ENCODE data around the gene UBR4. TPM values are rescaled to one million over a fixed set of nuclear protein-coding genes. Genes with fewer than 3 reads are reported as not detected.

The UBR4 gene
- total and polyA plus RNA-seq, 2 experiments from 2014 or later, result 49.4 to 63.7 TPM

DNA sequence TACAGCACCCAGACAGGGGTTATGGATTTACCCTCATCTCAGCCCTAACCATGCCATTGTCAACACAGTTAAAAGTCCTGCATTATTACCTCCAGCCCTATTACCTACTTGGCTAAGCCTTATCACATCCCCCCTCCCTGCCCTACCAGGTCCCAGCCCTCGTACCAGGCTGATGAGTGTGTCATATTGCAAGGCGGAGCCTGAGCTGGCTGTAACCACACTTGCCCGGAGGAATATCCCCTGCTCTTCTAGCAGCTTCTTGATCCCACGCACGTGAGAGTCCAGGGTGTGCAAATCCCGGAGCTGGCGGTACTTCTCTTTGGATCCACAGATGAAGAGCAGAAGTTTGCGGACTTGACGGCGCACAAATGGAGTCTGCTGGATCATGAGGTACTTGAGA, 87.4 kb downstream of the UBR4 start:
- Histone ChIP-seq H3K36me3 (ENCODE audit: low read depth) (peaks cover 94% of the 10 kb centered on the region), H3K27me3 (replicated peaks; ENCODE audit: insufficient read depth) (no peaks in the 10 kb centered on the region), H3F3A (ENCODE audit: insufficient read depth) (peaks cover 3% of the 10 kb centered on the region; the same call in 1 of the 2 replicates), H3K4me3 (no peak overlapping the region), H3K9me3 (ENCODE audit: low read depth) (no peaks in the 10 kb centered on the region), H3K9me2 (ENCODE audit: insufficient read depth) (no peaks in the 10 kb centered on the region), H3K27ac (no peak overlapping the region), H4K20me1 (ENCODE audit: insufficient read depth) (no peaks in the 10 kb centered on the region), H3K9ac (no peak overlapping the region), H3K4me1 (ENCODE audit: insufficient read depth) (no peaks in the 10 kb centered on the region), H3K79me2 (ENCODE audit: insufficient read depth) (no peaks in the 10 kb centered on the region), H3K4me2 (ENCODE audit: unreplicated experiment) (no peak overlapping the region), H2AFZ (no peak overlapping the region)
- 95 to 96% methylated on average over 10 of the region's 10 CpGs for WGBS, 2 experiments (ENCODE audit: low coverage in 1 of 2, low lambda C conversion rate in 2 of 2, missing lambda C conversion rate in 2 of 2)
- DNase-seq, result no peak
- in situ Hi-C loops (cut with MboI), result no loop called here
- TF ChIP-seq EZH2phosphoT487 (IDR thresholded peaks at IDR 0.05; ENCODE audit: insufficient read depth, low read depth) (no peak), EZH2 (IDR thresholded peaks at IDR 0.05; ENCODE audit: insufficient read depth, poor library complexity, severe bottlenecking) (no peak)

DNA sequence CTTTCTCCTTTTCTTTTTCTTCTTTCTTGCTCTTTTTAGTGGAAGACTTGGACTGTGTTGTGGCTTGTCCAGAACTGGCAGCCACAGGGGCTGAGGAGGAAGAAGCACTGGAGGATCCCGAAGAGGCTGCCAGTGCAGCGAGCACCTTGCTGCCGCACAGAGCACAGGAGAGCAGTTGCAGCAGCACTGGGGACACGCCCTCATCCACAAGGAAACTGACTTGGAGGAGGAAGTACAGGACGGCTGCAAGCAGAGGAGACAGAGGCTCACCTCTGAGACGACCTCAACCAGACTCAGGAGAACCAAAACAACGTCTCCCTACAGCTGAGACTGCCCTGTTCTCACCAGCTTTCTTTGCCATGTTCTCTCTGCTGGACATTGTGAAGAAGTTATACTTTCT, 88.9 kb downstream of the UBR4 start:
- H2AFZ ChIP-seq, result no peak overlapping the region
- H3K4me1 ChIP-seq (ENCODE audit: insufficient read depth), result no peaks in the 10 kb centered on the region
- no peak overlapping the region for H3K27ac ChIP-seq
- no peaks in the 10 kb centered on the region for H3K9me3 ChIP-seq (ENCODE audit: low read depth)
- no peak overlapping the region for H3K4me2 ChIP-seq (ENCODE audit: unreplicated experiment)
- no peak overlapping the region for H3K9ac ChIP-seq
- H3K36me3 ChIP-seq (ENCODE audit: low read depth), result peaks cover 94% of the 10 kb centered on the region
- no peak overlapping the region for H3K4me3 ChIP-seq
- H3K9me2 ChIP-seq (ENCODE audit: insufficient read depth), result no peaks in the 10 kb centered on the region
- no peaks in the 10 kb centered on the region for H3K79me2 ChIP-seq (ENCODE audit: insufficient read depth)
- H3K27me3 ChIP-seq (replicated peaks; ENCODE audit: insufficient read depth), result no peaks in the 10 kb centered on the region
- no peaks in the 10 kb centered on the region for H4K20me1 ChIP-seq (ENCODE audit: insufficient read depth)
- in situ Hi-C loops (cut with MboI), result no loop called here
- DNase-seq, result no peak
- TF ChIP-seq EZH2phosphoT487 (IDR thresholded peaks at IDR 0.05; ENCODE audit: insufficient read depth, low read depth) (no peak), EZH2 (IDR thresholded peaks at IDR 0.05; ENCODE audit: insufficient read depth, poor library complexity, severe bottlenecking) (no peak)
- 84 to 87% methylated on average over 7 of the region's 7 CpGs for WGBS, 2 experiments (ENCODE audit: low coverage in 1 of 2, low lambda C conversion rate in 2 of 2, missing lambda C conversion rate in 2 of 2)
- H3F3A ChIP-seq (ENCODE audit: insufficient read depth), result peaks cover 3% of the 10 kb centered on the region; the same call in 1 of the 2 replicates

DNA sequence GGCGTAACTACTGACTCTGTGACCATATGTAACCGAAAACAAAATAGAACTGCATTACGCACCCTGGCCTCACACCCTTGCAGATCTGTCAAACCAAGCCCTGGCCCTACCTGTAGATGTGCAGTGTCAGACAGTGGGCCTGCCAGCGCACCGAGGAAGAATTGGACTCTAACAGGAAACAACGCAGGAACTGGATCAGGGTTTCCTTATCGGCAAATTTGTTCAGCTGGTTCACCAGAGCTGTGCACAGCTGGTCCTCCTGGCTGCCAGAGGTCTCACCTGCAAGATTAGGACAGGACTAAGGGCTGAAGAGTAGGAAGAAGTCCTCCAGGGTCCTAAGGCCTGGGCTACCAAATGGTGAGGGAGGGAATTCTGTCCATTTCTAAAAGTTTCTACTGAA, 90.0 kb downstream of the UBR4 start:
- no peak overlapping the region for H3K27ac ChIP-seq
- no peak overlapping the region for H3K9ac ChIP-seq
- no peaks in the 10 kb centered on the region for H4K20me1 ChIP-seq (ENCODE audit: insufficient read depth)
- H3K4me1 ChIP-seq (ENCODE audit: insufficient read depth), result no peaks in the 10 kb centered on the region
- no peak for DNase-seq
- no peaks in the 10 kb centered on the region for H3K27me3 ChIP-seq (replicated peaks; ENCODE audit: insufficient read depth)
- H3K4me2 ChIP-seq (ENCODE audit: unreplicated experiment), result no peak overlapping the region
- peaks cover 98% of the 10 kb centered on the region for H3K36me3 ChIP-seq (ENCODE audit: low read depth)
- H3K9me3 ChIP-seq (ENCODE audit: low read depth), result no peaks in the 10 kb centered on the region
- H3F3A ChIP-seq (ENCODE audit: insufficient read depth), result peaks cover 3% of the 10 kb centered on the region; the same call in 1 of the 2 replicates
- no peaks in the 10 kb centered on the region for H3K79me2 ChIP-seq (ENCODE audit: insufficient read depth)
- no peak overlapping the region for H3K4me3 ChIP-seq
- H3K9me2 ChIP-seq (ENCODE audit: insufficient read depth), result no peaks in the 10 kb centered on the region
- TF ChIP-seq EZH2 (IDR thresholded peaks at IDR 0.05; ENCODE audit: insufficient read depth, poor library complexity, severe bottlenecking) (no peak), EZH2phosphoT487 (IDR thresholded peaks at IDR 0.05; ENCODE audit: insufficient read depth, low read depth) (no peak)
- in situ Hi-C loops (cut with MboI), result no loop called here
- WGBS, 2 experiments (ENCODE audit: low coverage in 1 of 2, low lambda C conversion rate in 2 of 2, missing lambda C conversion rate in 2 of 2), result 98 to 99% methylated on average over 7 of the region's 7 CpGs
- H2AFZ ChIP-seq, result no peak overlapping the region

DNA sequence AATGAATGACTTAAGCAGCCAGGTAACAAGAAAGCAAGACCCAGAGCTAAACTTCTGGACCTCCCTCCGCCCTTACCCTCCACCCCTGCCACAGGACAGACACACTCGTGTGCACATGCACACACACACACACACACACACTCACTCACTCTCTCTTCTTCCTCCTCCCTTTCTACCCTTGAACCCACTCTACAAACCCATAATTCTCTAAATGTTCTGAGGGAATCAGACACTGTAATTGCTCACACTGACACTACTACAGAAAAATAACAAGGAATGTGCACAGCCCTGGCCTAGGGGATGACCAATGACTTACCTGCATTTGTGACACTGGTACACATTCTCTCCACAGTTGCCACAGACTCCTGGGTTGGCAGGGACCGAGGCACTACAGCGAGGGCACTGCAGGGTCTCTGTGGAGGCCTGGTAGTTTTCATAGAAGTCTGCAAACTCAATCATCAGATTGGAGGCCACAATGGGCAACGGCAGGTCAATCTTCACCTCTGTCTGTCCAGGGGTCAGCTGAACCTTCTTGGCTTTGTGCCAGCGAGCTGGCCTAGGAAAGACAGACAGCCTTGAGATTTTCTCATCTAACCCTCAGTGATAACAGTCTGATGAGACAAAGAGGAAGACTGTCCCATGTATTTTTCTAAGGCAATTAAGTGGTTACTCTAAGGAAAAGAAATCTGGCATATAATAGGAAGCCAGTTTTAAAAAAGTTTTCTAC, 94.8 kb downstream of the UBR4 start:
- H3K36me3 ChIP-seq (ENCODE audit: low read depth), result peaks cover 96% of the 10 kb centered on the region
- H3K4me1 ChIP-seq (ENCODE audit: insufficient read depth), result no peaks in the 10 kb centered on the region
- H2AFZ ChIP-seq, result no peak overlapping the region
- H3K9me2 ChIP-seq (ENCODE audit: insufficient read depth), result no peaks in the 10 kb centered on the region
- no peaks in the 10 kb centered on the region for H3K27me3 ChIP-seq (replicated peaks; ENCODE audit: insufficient read depth)
- H3K27ac ChIP-seq, result no peak overlapping the region
- H3F3A ChIP-seq (ENCODE audit: insufficient read depth), result peaks cover 3% of the 10 kb centered on the region; the same call in 1 of the 2 replicates
- TF ChIP-seq EZH2phosphoT487 (IDR thresholded peaks at IDR 0.05; ENCODE audit: insufficient read depth, low read depth), result no peak
- no peak for TF ChIP-seq EZH2 (IDR thresholded peaks at IDR 0.05; ENCODE audit: insufficient read depth, poor library complexity, severe bottlenecking)
- H3K4me2 ChIP-seq (ENCODE audit: unreplicated experiment), result no peak overlapping the region
- in situ Hi-C loops (cut with MboI), result no loop called here
- 79 to 82% methylated on average over 6 of the region's 6 CpGs for WGBS, 2 experiments (ENCODE audit: low coverage in 1 of 2, low lambda C conversion rate in 2 of 2, missing lambda C conversion rate in 2 of 2)
- H3K9me3 ChIP-seq (ENCODE audit: low read depth), result no peaks in the 10 kb centered on the region
- H3K79me2 ChIP-seq (ENCODE audit: insufficient read depth), result no peaks in the 10 kb centered on the region
- no peaks in the 10 kb centered on the region for H4K20me1 ChIP-seq (ENCODE audit: insufficient read depth)
- no peak overlapping the region for H3K4me3 ChIP-seq
- H3K9ac ChIP-seq, result no peak overlapping the region
- no peak for DNase-seq

All from GM23248 (cell line).